ENCODE results near the gene SMC6. TPM values are rescaled to one million over a fixed set of nuclear protein-coding genes. Genes with fewer than 3 reads are reported as not detected.

SMC6 gene
- total and polyA plus RNA-seq, 10 of the 15 experiments (the other 5 are each of a cell fraction or from before 2014, with no cell fraction given): 12.8 to 63.8 (median 38.8) TPM

DNA sequence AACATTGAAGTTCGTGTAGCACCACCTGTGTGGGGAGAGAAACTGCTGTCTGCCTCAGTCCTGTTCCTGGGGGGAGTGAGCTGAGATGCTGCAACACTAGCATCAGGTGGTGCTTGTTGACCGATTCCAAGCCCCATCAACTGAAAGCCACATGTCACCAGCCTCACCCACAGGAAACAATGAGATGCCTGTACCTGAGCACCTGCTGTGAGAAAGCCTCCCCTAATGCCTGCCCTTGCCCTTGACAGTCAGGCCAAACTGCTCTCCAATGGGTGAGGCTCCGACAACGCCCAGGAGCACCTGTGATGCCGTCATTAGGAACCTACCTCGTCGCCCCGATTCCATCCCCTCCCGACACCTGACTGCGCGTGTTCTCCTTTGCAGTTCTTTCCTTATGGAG is 104.6 kb downstream of the SMC6 start:
- 83% methylated on average over 11 of the region's 11 CpGs for WGBS (ENCODE audit: insufficient coverage, insufficient replicate concordance, low lambda C conversion rate, missing lambda C conversion rate)
- CTCF ChIA-PET: interaction anchor here (24.9 kb wide), 1 partner anchor 18 kb away, joined by 604 read pairs; no protein-coding TSS in a partner anchor
- no peak for TF ChIP-seq ZNF384 (IDR thresholded peaks at IDR 0.05; ENCODE audit: borderline replicate concordance, low read depth, low read length)
- no peak for TF ChIP-seq CEBPZ (IDR thresholded peaks at IDR 0.05; ENCODE audit: low read depth, low read length)
- TF ChIP-seq STAT1 (conservative IDR thresholded peaks at IDR 0.05): no peak
- no peak for TF ChIP-seq ESRRA (IDR thresholded peaks at IDR 0.05; ENCODE audit: low read length)
- no peak for TF ChIP-seq EP300 (IDR thresholded peaks at IDR 0.05; ENCODE audit: borderline replicate concordance in 1 of 2, control insufficient read depth in 1 of 2, low read depth in 2 of 2, low read length in 2 of 2)
- no peak for TF ChIP-seq ASH2L (IDR thresholded peaks at IDR 0.05; ENCODE audit: borderline replicate concordance, low read depth)
- no peak for TF ChIP-seq KAT2A (conservative IDR thresholded peaks at IDR 0.05; ENCODE audit: control insufficient read depth, low read depth, low read length)
- no peak for TF ChIP-seq JUND (IDR thresholded peaks at IDR 0.05; ENCODE audit: low read depth, low read length)
- no peak for TF ChIP-seq ZNF622 (IDR thresholded peaks at IDR 0.05)
- no peak for TF ChIP-seq SREBF1 (IDR thresholded peaks at IDR 0.05; ENCODE audit: low read length)
- TF ChIP-seq RELB (IDR thresholded peaks at IDR 0.05; ENCODE audit: low read depth): no peak
- no peak for TF ChIP-seq ZNF24 (IDR thresholded peaks at IDR 0.05)
- TF ChIP-seq, protein P1, sequence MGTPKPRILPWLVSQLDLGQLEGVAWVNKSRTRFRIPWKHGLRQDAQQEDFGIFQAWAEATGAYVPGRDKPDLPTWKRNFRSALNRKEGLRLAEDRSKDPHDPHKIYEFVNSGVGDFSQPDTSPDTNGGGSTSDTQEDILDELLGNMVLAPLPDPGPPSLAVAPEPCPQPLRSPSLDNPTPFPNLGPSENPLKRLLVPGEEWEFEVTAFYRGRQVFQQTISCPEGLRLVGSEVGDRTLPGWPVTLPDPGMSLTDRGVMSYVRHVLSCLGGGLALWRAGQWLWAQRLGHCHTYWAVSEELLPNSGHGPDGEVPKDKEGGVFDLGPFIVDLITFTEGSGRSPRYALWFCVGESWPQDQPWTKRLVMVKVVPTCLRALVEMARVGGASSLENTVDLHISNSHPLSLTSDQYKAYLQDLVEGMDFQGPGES (IDR thresholded peaks at IDR 0.05): no peak
- no peak for TF ChIP-seq POLR2AphosphoS2 (IDR thresholded peaks at IDR 0.05; ENCODE audit: low read depth, low read length)
- TF ChIP-seq, protein P2, sequence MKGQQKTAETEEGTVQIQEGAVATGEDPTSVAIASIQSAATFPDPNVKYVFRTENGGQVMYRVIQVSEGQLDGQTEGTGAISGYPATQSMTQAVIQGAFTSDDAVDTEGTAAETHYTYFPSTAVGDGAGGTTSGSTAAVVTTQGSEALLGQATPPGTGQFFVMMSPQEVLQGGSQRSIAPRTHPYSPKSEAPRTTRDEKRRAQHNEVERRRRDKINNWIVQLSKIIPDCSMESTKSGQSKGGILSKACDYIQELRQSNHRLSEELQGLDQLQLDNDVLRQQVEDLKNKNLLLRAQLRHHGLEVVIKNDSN (IDR thresholded peaks at IDR 0.05; ENCODE audit: borderline replicate concordance, extremely low read length, insufficient read depth, low read depth, low read length): no peak
- no peak for TF ChIP-seq NFYA (IDR thresholded peaks at IDR 0.05; ENCODE audit: borderline replicate concordance, low read depth, low read length)
- TF ChIP-seq MTA3 (IDR thresholded peaks at IDR 0.05; ENCODE audit: borderline replicate concordance, low read length): no peak

More for the DNA sequence above, 104.6 kb downstream of the SMC6 start:
- Histone ChIP-seq H3K4me3 (no peak overlapping the region), H4K20me1 (ENCODE audit: control insufficient read depth, insufficient read depth) (no peaks in the 10 kb centered on the region), H3K27ac (ENCODE audit: control insufficient read depth, insufficient read depth) (no peak overlapping the region), H3K36me3 (ENCODE audit: control insufficient read depth in 2 of 2, insufficient read depth in 2 of 2, low read length in 1 of 2) (no peaks in the 10 kb centered on the region), H3K9me3 (replicated peaks; ENCODE audit: control insufficient read depth, insufficient read depth, low read length) (no peaks in the 10 kb centered on the region), H3K4me2 (ENCODE audit: control insufficient read depth, insufficient read depth) (no peak overlapping the region), H2AFZ (ENCODE audit: control insufficient read depth, low read depth, low read length) (no peak overlapping the region), H3K9ac (ENCODE audit: control insufficient read depth, insufficient read depth, low read length) (no peak overlapping the region), H3K27me3 (replicated peaks in 1 of 2; ENCODE audit: control insufficient read depth in 2 of 2, insufficient read depth in 2 of 2, low read length in 1 of 2) (no peaks in the 10 kb centered on the region), H3K4me1 (ENCODE audit: control insufficient read depth, insufficient read depth, low read length) (peaks cover 3% of the 10 kb centered on the region), H3K79me2 (ENCODE audit: control insufficient read depth, insufficient read depth, low read length) (no peaks in the 10 kb centered on the region)
- ATAC-seq: no peak
- no peak for DNase-seq (ENCODE audit: low read depth, low spot score)
- BruUV-seq (replicated peaks): no TSS peak
- SMC1A ChIA-PET (ENCODE audit: uncharacterized antibody, unreplicated experiment): no interaction called here
- intact Hi-C loops (cut with micrococcal nuclease; ENCODE audit: unreplicated experiment) (no loop called here), in situ Hi-C loops (cut with MboI) (no loop called here)
- POLR2A ChIA-PET: no interaction called here
- RAD21 ChIA-PET (ENCODE audit: unreplicated experiment): interaction anchor here (1.7 kb wide), 1 partner anchor 22 kb away, joined by 6 read pairs; no protein-coding TSS in a partner anchor
- no peak for FAIRE-seq
